Cardiac fibroblast (primary cell): ENCODE measurements around the gene RBM45.

ENCODE experiments used
- DNase-seq, 2 donors: peaks; one replicate each; pipeline versions ENCODE4 v3.0.0 to v3.0.0-alpha.2; 2010; ENCODE audit warnings: low read depth in 2 of 2
- H3K4me3 ChIP-seq, 2 donors: replicated peaks in 1 of 2; 1 replicate in 1 of 2; 2 replicates in 1 of 2; pipeline ENCODE4 v1.5.1; 2011; ENCODE audit warnings: low read depth in 2 of 2, low read length in 2 of 2, mild to moderate bottlenecking in 2 of 2, moderate library complexity in 1 of 2
- CTCF ChIP-seq: IDR thresholded peaks from one replicate; pipeline ENCODE4 v1.5.1; 2011; ENCODE audit warnings: low read depth, mild to moderate bottlenecking, low read length, inconsistent platforms

The RBM45 gene

GRCh38 chr2:178082408-178083045 is 29.7 kb upstream of the RBM45 start:
- no peak for TF ChIP-seq CTCF
- no peak overlapping the region for H3K4me3 ChIP-seq
- DNase-seq: no peak

GRCh38 chr2:178084273-178084672 is 28.0 kb upstream of the RBM45 start:
- TF ChIP-seq CTCF: no peak
- H3K4me3 ChIP-seq: no peak overlapping the region
- DNase-seq: no peak

- DNase-seq: no peak
- no peak overlapping the region for H3K4me3 ChIP-seq
- TF ChIP-seq CTCF: no peak
Observed at GRCh38 chr2:178088774-178089270, 23.4 kb upstream of the RBM45 start.

- DNase-seq: no peak
- TF ChIP-seq CTCF: no peak
- H3K4me3 ChIP-seq: no peak overlapping the region
Observed at GRCh38 chr2:178093471-178093870, 18.8 kb upstream of the RBM45 start.

- DNase-seq: peak in 1 of 2 donors; percentile 22
- no peak overlapping the region for H3K4me3 ChIP-seq
- TF ChIP-seq CTCF: no peak
Observed at GRCh38 chr2:178101321-178102079, 10.7 kb upstream of the RBM45 start.

- TF ChIP-seq CTCF: no peak
- no peak for DNase-seq
- H3K4me3 ChIP-seq: no peak overlapping the region
Observed at GRCh38 chr2:178105566-178105965, 6.7 kb upstream of the RBM45 start.
